ENCODE data around the gene PLK1.
"Not testable (repeated sequence)": the region's sequence is repeated elsewhere in the genome, so short reads cannot be mapped to it uniquely, and the experiment has no call there.

The PLK1 gene

GRCh38 chr16:23722613-23723240 is 44.0 kb downstream of the PLK1 start:
- WGBS = 88% methylated on average over 7 of the region's 9 CpGs
- not testable (repeated sequence) for H3K4me1 ChIP-seq (ENCODE audit: control insufficient read depth, insufficient read depth, low read depth, low read length)

GRCh38 chr16:23724096-23724784 is 45.6 kb downstream of the PLK1 start:
- H3K4me1 ChIP-seq (ENCODE audit: control insufficient read depth, insufficient read depth, low read depth, low read length) = no peaks in the 10 kb centered on the region
- H2BK120ac ChIP-seq (ENCODE audit: low read depth, low read length) = no peak overlapping the region
- no peaks in the 10 kb centered on the region for H3K79me1 ChIP-seq (replicated peaks; ENCODE audit: low read length, poor library complexity, severe bottlenecking)
- no peak overlapping the region for H3K27ac ChIP-seq (ENCODE audit: low read length, poor library complexity, severe bottlenecking)
- no peak overlapping the region for H2BK12ac ChIP-seq (ENCODE audit: low read length in 2 of 2)
- 84% methylated on average over 4 of the region's 8 CpGs for WGBS
- no peak overlapping the region for H2AFZ ChIP-seq (ENCODE audit: low read depth, low read length)
- no peak overlapping the region for H3K9ac ChIP-seq (ENCODE audit: low read length)
- peaks cover 0 to under 1% of the 10 kb centered on the region in 2 experiments for H3K27me3 ChIP-seq (ENCODE audit: control insufficient read depth in 1 of 2, insufficient read depth in 1 of 2, low read length in 2 of 2)
- no peak overlapping the region for H2BK15ac ChIP-seq (ENCODE audit: low read depth, poor library complexity, severe bottlenecking)
- no peak overlapping the region for H3K18ac ChIP-seq (ENCODE audit: low read depth in 1 of 2, low read length in 2 of 2)
- no peak overlapping the region for H4K91ac ChIP-seq (ENCODE audit: low read length)
- no peak overlapping the region for H2AK5ac ChIP-seq (ENCODE audit: low read length, severe bottlenecking)
- H3K23ac ChIP-seq (ENCODE audit: low read length in 2 of 2) = no peak overlapping the region
- H3K4me3 ChIP-seq (ENCODE audit: insufficient read depth in 1 of 2, low read depth in 1 of 2, low read length in 2 of 2) = no peak overlapping the region
- H4K8ac ChIP-seq (ENCODE audit: low read length) = no peak overlapping the region
- no peak overlapping the region for H3K4me2 ChIP-seq (ENCODE audit: low read length, poor library complexity, severe bottlenecking)
- H3K14ac ChIP-seq (ENCODE audit: low read length in 2 of 2) = no peak overlapping the region
- no peak for DNase-seq
- no peak overlapping the region for H3K4ac ChIP-seq (ENCODE audit: low read depth in 1 of 2, low read length in 2 of 2)
- H3K9me3 ChIP-seq (ENCODE audit: control insufficient read depth, low read length) = no peaks in the 10 kb centered on the region
- no peak overlapping the region for H2BK5ac ChIP-seq (ENCODE audit: low read depth, low read length, poor library complexity, severe bottlenecking)
- no peaks in the 10 kb centered on the region for H3K36me3 ChIP-seq (ENCODE audit: control insufficient read depth in 1 of 2, insufficient read depth in 2 of 2, low read depth in 1 of 2, low read length in 2 of 2)

More at GRCh38 chr16:23722613-23723240, 44.0 kb downstream of the PLK1 start:
- not testable (repeated sequence) for H3K4me3 ChIP-seq (ENCODE audit: insufficient read depth in 1 of 2, low read depth in 1 of 2, low read length in 2 of 2); H2BK5ac ChIP-seq (ENCODE audit: low read depth, low read length, poor library complexity, severe bottlenecking); H2BK12ac ChIP-seq (ENCODE audit: low read length in 2 of 2); H3K9me3 ChIP-seq (ENCODE audit: control insufficient read depth, low read length); H3K14ac ChIP-seq (ENCODE audit: low read length in 2 of 2); H2AK5ac ChIP-seq (ENCODE audit: low read length, severe bottlenecking); H3K4me2 ChIP-seq (ENCODE audit: low read length, poor library complexity, severe bottlenecking); H3K23ac ChIP-seq (ENCODE audit: low read length in 2 of 2); H2BK120ac ChIP-seq (ENCODE audit: low read depth, low read length); H4K91ac ChIP-seq (ENCODE audit: low read length); H4K8ac ChIP-seq (ENCODE audit: low read length); H3K4ac ChIP-seq (ENCODE audit: low read depth in 1 of 2, low read length in 2 of 2); H3K79me1 ChIP-seq (replicated peaks; ENCODE audit: low read length, poor library complexity, severe bottlenecking); H3K9ac ChIP-seq (ENCODE audit: low read length); H2BK15ac ChIP-seq (ENCODE audit: low read depth, poor library complexity, severe bottlenecking); H3K27ac ChIP-seq (ENCODE audit: low read length, poor library complexity, severe bottlenecking); DNase-seq; H3K36me3 ChIP-seq (ENCODE audit: control insufficient read depth in 1 of 2, insufficient read depth in 2 of 2, low read depth in 1 of 2, low read length in 2 of 2); H3K27me3 ChIP-seq (ENCODE audit: control insufficient read depth in 1 of 2, insufficient read depth in 1 of 2, low read length in 2 of 2); H2AFZ ChIP-seq (ENCODE audit: low read depth, low read length); H3K18ac ChIP-seq (ENCODE audit: low read depth in 1 of 2, low read length in 2 of 2)

GRCh38 chr16:23724785-23725131 is 46.1 kb downstream of the PLK1 start:
- Histone ChIP-seq H3K23ac (ENCODE audit: low read length in 2 of 2) (no peak overlapping the region), H3K79me1 (replicated peaks; ENCODE audit: low read length, poor library complexity, severe bottlenecking) (no peaks in the 10 kb centered on the region), H3K9me3 (ENCODE audit: control insufficient read depth, low read length) (no peaks in the 10 kb centered on the region), H3K14ac (ENCODE audit: low read length in 2 of 2) (no peak overlapping the region), H3K4me1 (ENCODE audit: control insufficient read depth, insufficient read depth, low read depth, low read length) (no peaks in the 10 kb centered on the region), H3K36me3 (ENCODE audit: control insufficient read depth in 1 of 2, insufficient read depth in 2 of 2, low read depth in 1 of 2, low read length in 2 of 2) (no peaks in the 10 kb centered on the region), H4K8ac (ENCODE audit: low read length) (no peak overlapping the region), H3K18ac (ENCODE audit: low read depth in 1 of 2, low read length in 2 of 2) (no peak overlapping the region), H3K27me3 (ENCODE audit: control insufficient read depth in 1 of 2, insufficient read depth in 1 of 2, low read length in 2 of 2) (no peaks in the 10 kb centered on the region), H2BK12ac (ENCODE audit: low read length in 2 of 2) (no peak overlapping the region), H3K9ac (ENCODE audit: low read length) (no peak overlapping the region), H2AFZ (ENCODE audit: low read depth, low read length) (no peak overlapping the region), H3K4me3 (ENCODE audit: insufficient read depth in 1 of 2, low read depth in 1 of 2, low read length in 2 of 2) (no peak overlapping the region), H2BK5ac (ENCODE audit: low read depth, low read length, poor library complexity, severe bottlenecking) (no peak overlapping the region), H3K4ac (ENCODE audit: low read depth in 1 of 2, low read length in 2 of 2) (no peak overlapping the region), H2AK5ac (ENCODE audit: low read length, severe bottlenecking) (no peak overlapping the region), H2BK15ac (ENCODE audit: low read depth, poor library complexity, severe bottlenecking) (no peak overlapping the region), H3K4me2 (ENCODE audit: low read length, poor library complexity, severe bottlenecking) (no peak overlapping the region), H3K27ac (ENCODE audit: low read length, poor library complexity, severe bottlenecking) (no peak overlapping the region), H4K91ac (ENCODE audit: low read length) (no peak overlapping the region), H2BK120ac (ENCODE audit: low read depth, low read length) (no peak overlapping the region)
- 20% methylated on average over 1 of the region's 3 CpGs for WGBS
- no peak for DNase-seq

GRCh38 chr16:23726710-23727109 is 48.0 kb downstream of the PLK1 start:
- no peak overlapping the region for H3K4me3 ChIP-seq (ENCODE audit: insufficient read depth in 1 of 2, low read depth in 1 of 2, low read length in 2 of 2)
- no peaks in the 10 kb centered on the region for H3K36me3 ChIP-seq (ENCODE audit: control insufficient read depth in 1 of 2, insufficient read depth in 2 of 2, low read depth in 1 of 2, low read length in 2 of 2)
- H3K4me1 ChIP-seq (ENCODE audit: control insufficient read depth, insufficient read depth, low read depth, low read length) = no peaks in the 10 kb centered on the region
- H3K14ac ChIP-seq (ENCODE audit: low read length in 2 of 2) = no peak overlapping the region
- no peak overlapping the region for H2BK5ac ChIP-seq (ENCODE audit: low read depth, low read length, poor library complexity, severe bottlenecking)
- H3K27ac ChIP-seq (ENCODE audit: low read length, poor library complexity, severe bottlenecking) = no peak overlapping the region
- H3K18ac ChIP-seq (ENCODE audit: low read depth in 1 of 2, low read length in 2 of 2) = no peak overlapping the region
- no peak overlapping the region for H4K8ac ChIP-seq (ENCODE audit: low read length)
- H3K4ac ChIP-seq (ENCODE audit: low read depth in 1 of 2, low read length in 2 of 2) = no peak overlapping the region
- H3K79me1 ChIP-seq (replicated peaks; ENCODE audit: low read length, poor library complexity, severe bottlenecking) = no peaks in the 10 kb centered on the region
- no peak overlapping the region for H2BK15ac ChIP-seq (ENCODE audit: low read depth, poor library complexity, severe bottlenecking)
- H2BK120ac ChIP-seq (ENCODE audit: low read depth, low read length) = no peak overlapping the region
- H3K4me2 ChIP-seq (ENCODE audit: low read length, poor library complexity, severe bottlenecking) = no peak overlapping the region
- no peak overlapping the region for H4K91ac ChIP-seq (ENCODE audit: low read length)
- H2AFZ ChIP-seq (ENCODE audit: low read depth, low read length) = no peak overlapping the region
- H3K9ac ChIP-seq (ENCODE audit: low read length) = no peak overlapping the region
- WGBS = 94% methylated on average over 3 of the region's 3 CpGs
- no peak for DNase-seq
- H2BK12ac ChIP-seq (ENCODE audit: low read length in 2 of 2) = no peak overlapping the region
- no peaks in the 10 kb centered on the region for H3K9me3 ChIP-seq (ENCODE audit: control insufficient read depth, low read length)
- no peak overlapping the region for H3K23ac ChIP-seq (ENCODE audit: low read length in 2 of 2)
- no peaks in the 10 kb centered on the region for H3K27me3 ChIP-seq (ENCODE audit: control insufficient read depth in 1 of 2, insufficient read depth in 1 of 2, low read length in 2 of 2)
- no peak overlapping the region for H2AK5ac ChIP-seq (ENCODE audit: low read length, severe bottlenecking)
